NCI-H748 (cell line): ENCODE data around the gene FOXP1.

Experiments
- DNase-seq: peaks from one replicate; lab custom pipeline; 2025; ENCODE audit not compliant: unreplicated experiment; lab: John Stamatoyannopoulos, UW

FOXP1 gene

DNA sequence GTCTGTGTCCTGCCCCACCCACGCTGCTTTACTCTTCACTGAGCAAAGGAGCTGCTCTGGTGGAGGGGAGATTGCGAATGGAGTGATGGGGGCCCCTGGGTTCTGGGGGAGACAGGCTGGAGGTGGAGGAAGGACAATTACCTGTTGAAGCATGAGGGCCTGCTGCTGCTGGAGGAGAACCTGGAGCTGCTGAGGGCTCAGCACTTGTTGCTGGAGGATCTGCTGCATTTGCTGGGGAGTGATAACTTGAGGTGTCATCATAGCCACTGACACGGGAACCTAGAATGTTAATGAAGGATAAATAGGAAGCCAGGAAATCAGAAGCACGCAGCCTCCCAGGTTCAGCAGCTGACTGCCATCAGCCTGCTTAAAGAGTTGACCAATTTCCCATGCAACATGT is 530.0 kb downstream of the FOXP1 start:
- DNase-seq = no peak

GRCh38 chr3:71052716-71053115 is 530.8 kb downstream of the FOXP1 start:
- DNase-seq = no peak

GRCh38 chr3:71051893-71052687 is 531.4 kb downstream of the FOXP1 start:
- DNase-seq = no peak

DNA sequence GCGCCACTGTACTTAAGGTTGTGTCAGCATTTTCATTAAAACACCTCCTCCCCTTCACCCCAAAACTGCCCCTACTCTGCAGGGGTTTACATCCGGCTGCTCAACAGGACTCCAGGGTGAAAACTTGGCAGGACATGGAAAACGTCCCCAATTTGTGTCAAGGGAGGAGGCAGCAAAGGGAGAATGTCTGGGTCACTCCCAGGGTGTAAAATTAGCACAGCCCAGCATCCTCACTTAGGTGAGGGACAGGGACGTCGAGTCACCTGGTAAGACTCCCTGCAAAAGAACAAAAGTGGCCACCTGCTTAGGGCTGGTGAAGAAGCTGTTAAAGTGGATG is 532.3 kb downstream of the FOXP1 start:
- no peak for DNase-seq

GRCh38 chr3:71050538-71051258 is 532.8 kb downstream of the FOXP1 start:
- peak; percentile 74 for DNase-seq

- DNase-seq = no peak
Observed at GRCh38 chr3:71050166-71050537, 533.4 kb downstream of the FOXP1 start.

- DNase-seq = peak; percentile 87
Observed at GRCh38 chr3:71048948-71049347, 534.6 kb downstream of the FOXP1 start.

DNA sequence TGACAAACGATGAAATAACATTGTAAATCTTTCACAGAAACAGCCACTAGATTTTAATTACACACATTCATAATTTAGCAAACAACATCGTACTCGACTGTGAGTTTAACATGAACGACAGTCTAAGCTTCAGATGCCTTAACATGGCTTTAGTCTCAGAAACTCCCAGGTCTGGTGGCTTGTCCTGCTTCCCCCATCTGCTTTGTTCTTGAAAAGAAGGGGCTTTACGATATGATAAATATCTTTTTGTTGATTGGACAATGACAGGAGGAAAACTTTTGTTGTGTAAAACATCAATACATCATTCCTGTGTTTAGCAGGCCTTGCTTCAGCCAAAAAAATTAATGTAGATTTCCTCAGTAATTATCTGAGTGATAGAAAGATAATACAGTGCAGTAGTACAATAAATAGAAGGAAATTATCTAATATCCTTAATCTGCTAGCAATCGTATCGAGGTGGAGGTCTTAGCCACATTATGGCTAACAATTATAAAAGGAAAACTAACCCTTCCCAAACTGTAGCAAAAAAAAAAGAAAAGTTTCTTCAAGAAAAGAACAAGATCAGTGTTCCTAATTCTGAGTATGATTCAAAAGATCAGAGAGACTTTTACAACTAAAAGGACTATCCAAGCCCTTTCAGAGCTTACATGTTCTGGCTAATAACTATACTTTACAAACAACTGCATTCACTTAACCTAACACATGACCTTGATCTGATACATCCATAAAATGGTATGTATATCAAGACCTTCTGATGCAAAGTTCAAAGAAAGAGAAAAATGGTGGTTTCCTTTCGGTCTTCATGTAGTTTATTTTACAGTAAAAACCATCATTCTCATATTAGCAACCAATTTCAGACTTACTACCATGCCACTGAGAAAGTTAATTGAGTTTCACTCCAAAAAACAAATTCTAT is 535.7 kb downstream of the FOXP1 start:
- DNase-seq = no peak

DNA sequence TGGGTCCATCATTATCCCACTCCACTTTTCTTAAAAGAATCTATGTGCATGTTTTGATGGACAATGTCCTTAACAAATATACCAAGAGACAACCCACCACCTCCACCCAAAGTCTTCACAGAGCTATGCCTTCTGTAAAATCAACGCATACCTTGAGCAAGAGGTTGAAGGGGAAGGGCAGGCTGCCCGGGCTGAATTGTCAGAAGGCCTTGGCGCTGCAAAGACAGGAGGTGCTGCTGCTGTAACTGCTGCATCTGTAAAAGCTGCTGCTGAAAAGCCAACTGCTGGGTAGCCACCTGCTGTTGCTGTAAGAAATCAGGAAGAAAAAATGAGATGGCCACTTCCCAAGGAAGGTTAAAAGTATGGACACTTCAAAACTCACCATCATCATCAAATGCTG is 536.7 kb downstream of the FOXP1 start:
- DNase-seq = no peak

- no peak for DNase-seq
Observed at GRCh38 chr3:71045917-71046282, 537.6 kb downstream of the FOXP1 start.

DNA sequence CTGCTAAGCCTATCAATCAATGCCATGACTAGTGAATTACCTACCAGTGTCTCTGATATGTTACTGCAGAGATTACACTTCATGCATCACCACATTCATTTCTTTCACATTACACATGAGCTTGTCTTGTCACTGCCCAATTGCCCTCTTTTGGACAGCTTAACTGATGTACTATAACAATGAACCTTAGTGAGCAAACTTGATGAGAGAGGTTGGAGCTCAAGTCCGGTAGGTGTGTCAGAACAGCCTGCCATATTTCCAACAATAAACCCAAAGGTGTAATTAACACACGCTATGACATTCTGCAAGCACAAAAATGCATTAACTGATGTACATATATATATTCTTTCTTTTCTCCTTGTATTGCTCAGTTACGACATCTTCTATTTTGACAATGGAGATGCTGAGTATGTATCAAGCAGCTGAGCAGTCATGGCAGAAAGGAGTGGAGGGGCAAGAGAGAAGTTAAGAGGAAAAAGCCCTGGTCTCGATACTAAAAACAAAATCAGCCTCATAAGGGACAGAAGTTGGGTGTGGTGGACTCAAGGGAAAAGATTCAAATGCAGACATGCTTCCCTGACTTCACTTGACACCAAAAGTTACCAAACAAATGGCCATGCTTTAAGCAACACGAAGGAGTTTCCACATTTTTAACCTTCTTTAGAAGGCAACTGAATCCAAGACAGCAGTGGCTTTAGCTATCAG is 538.2 kb downstream of the FOXP1 start:
- DNase-seq = no peak

DNA sequence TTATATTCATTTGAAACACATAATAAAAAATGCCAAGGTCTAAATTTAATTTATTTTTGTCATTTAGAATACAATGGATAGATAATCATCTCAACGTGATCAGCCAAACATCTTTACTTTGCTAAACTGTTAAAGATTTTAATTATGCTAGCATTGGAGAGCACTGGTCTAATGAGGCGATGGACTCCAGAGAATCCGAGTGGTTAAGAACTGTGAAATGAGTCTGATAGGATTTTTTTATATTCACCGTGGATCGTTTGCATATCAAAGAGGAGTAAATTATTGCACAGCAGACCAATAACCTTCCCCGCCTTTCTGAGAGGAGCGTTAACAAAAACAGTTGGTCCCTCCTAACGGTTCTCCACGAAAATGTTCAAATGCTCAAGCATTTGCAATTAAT is 540.8 kb downstream of the FOXP1 start:
- DNase-seq = no peak

DNA sequence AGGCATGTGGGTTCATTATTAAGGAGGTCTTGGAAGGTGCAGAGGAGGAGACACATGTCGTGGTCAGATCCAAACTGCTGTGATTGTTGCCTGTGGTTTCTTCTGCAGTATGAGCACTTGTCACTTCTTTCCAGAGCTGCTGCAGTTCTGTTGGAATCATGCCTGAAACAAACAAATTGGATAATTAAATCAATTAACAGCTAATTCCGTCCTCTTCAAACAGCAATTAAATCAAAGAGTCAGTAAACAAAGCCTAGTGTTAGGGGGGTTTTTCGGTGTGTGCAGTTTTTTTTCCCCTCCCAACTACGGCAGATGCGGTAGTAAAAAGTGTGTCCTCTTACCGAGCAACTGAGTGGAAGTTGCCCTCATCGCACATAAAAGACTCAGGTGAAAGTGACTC is 542.2 kb downstream of the FOXP1 start:
- peak; percentile 65 for DNase-seq

DNA sequence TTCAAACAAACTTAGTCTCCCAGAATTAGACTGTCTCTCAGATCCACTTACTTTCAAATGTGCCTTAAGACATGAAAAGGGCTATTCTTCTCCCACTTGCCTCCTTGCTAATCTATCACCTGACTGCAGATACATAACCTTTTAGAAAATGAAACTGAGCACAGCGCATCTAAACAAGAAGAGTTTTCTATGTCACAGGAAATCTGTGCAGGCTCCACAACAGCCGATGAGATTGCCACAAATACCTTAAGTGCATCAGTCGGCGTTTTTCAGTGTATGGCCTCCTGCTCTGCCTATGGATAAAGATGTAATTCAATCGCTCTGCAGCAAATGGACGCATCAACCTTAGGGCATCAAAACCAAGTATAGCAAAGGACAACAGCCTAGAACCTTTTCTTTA is 544.2 kb downstream of the FOXP1 start:
- no peak for DNase-seq

DNA sequence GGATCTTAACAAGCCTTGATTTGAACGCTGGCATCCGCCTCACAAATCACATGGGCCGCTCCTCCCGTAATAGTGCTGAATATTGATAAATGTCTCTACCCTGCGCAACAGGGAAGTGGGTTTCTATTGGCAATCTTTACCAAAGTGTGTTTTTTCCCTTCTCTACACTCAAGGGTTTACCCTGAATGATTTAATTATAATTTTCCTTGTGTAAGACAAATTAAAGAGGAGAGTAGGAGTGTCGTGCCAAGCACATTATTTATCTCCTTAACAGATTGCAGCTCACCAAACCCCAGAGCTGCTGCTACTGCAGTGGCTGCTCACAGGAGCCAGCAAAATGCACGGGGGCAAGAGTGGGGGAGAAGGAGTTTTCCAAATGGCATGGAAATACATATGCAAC is 545.8 kb downstream of the FOXP1 start:
- DNase-seq = no peak

DNA sequence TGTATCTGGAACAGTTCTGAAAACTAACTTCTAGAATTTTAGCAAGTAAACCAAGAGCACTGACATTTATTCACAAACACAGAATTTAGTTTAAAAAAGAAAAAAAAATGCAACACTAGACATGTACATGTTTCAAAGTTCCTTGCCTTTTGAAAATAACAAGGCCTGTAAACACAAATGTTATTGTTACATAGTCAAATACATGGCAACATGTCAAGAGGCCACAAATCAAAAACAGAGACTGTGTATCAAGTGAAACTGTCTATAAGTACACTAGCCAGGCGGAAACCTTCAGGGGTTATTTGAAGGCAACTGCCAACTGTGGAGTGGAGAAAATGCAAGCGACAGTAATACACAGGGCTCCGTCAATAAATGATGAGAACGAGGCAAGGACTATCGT is 547.6 kb downstream of the FOXP1 start:
- DNase-seq = no peak

DNA sequence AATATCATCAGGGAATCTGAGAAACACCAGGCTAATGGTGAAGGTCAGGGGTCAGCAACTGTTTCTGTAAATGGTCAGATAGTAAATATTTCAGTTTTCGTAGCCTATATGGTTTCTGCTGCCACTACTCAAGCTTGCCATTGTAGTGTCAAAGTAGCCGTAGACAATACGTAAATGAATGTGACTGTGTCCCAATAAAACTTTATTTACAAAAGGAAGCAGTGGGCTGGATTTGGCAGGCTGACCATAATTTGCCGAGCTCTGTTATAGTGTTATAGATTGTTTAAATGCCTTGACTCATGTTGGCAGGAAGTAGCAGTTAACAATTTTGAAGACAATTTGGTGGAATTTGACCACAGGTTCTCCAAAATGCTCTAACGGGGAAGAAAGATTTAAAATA is 548.2 kb downstream of the FOXP1 start:
- no peak for DNase-seq

GRCh38 chr3:71033681-71034220 is 549.8 kb downstream of the FOXP1 start:
- no peak for DNase-seq

GRCh38 chr3:71031914-71032521 is 551.5 kb downstream of the FOXP1 start:
- no peak for DNase-seq

DNA sequence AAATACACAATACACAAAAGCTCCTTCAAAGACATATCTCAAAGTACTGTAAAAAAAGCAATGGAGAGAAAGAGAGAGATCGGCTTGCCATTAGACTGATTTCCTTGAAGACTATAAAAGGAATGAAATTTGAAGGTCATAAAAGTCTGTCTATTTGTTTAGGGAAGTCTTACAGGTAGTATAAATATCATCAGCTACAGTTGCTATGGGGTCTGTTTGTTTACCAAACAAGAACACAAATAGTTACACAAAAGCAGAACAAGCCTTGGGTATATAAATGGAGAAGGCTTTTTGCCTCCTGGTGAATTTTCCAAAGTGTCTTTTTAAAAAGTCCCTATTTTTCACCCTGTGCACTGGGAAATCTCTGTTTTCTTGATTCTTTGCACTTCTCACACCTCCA is 552.3 kb downstream of the FOXP1 start:
- peak; percentile 22 for DNase-seq
